Smooth muscle cell (in vitro differentiated cells): ENCODE results near the gene FAM78A. TPM values are rescaled to one million over a fixed set of nuclear protein-coding genes. Genes with fewer than 3 reads are reported as not detected.

ENCODE experiments used
- DNase-seq: peaks from one replicate; lab custom pipeline; 2025; ENCODE audit not compliant: unreplicated experiment; lab: John Stamatoyannopoulos, UW
- H2AFZ ChIP-seq: fragments of 200-600 bp; sonication (generic); 2 replicates; pipeline ENCODE4 v1.6.0; 2016; ENCODE audit warnings: antibody characterized with exemption, low read depth, mild to moderate bottlenecking
- H3F3A ChIP-seq: fragments of 200-600 bp; sonication (generic); 2 replicates; pipeline ENCODE4 v1.6.0; 2017; ENCODE audit warnings: antibody characterized with exemption, low read depth
- H3K27ac ChIP-seq: fragments of 200-600 bp; sonication (generic); 2 replicates; pipeline ENCODE4 v1.5.1; 2016; ENCODE audit warnings: low read depth, mild to moderate bottlenecking
- H3K27me3 ChIP-seq: fragments of 200-600 bp; sonication (generic); 2 replicates; pipeline ENCODE4 v1.6.1; 2016; ENCODE audit warnings: low read depth, mild to moderate bottlenecking
- H3K36me3 ChIP-seq: fragments of 200-600 bp; sonication (generic); 2 replicates; pipeline ENCODE4 v1.5.1; 2016; ENCODE audit warnings: low read depth
- H3K4me1 ChIP-seq: fragments of 200-600 bp; sonication (generic); 2 replicates; pipeline ENCODE4 v1.5.1; 2016; ENCODE audit warnings: low read depth
- H3K4me2 ChIP-seq: fragments of 200-600 bp; sonication (generic); 2 replicates; pipeline ENCODE4 v1.6.0; 2016; ENCODE audit warnings: mild to moderate bottlenecking
- H3K4me3 ChIP-seq: fragments of 200-600 bp; sonication (generic); 2 replicates; pipeline ENCODE4 v1.5.1; 2016; ENCODE audit warnings: mild to moderate bottlenecking
- H3K79me2 ChIP-seq: fragments of 200-600 bp; sonication (generic); 2 replicates; pipeline ENCODE4 v1.6.0; 2016; ENCODE audit warnings: low read depth, mild to moderate bottlenecking
- H3K9ac ChIP-seq: fragments of 200-600 bp; sonication (generic); 2 replicates; pipeline ENCODE4 v1.6.0; 2016; ENCODE audit warnings: low read depth
- H3K9me3 ChIP-seq: fragments of 200-600 bp; sonication (generic); replicated peaks from 2 replicates; pipeline ENCODE4 v1.5.1; 2016; ENCODE audit warnings: low read depth
- H4K20me1 ChIP-seq: fragments of 200-600 bp; sonication (generic); 2 replicates; pipeline ENCODE4 v1.6.0; 2016; ENCODE audit warnings: low read depth
- WGBS: methylation state at CpG from one replicate; pipeline ENCODE4 v1.1.7; 2016; ENCODE audit warnings: low lambda C conversion rate; 5-methylcytosine and 5-hydroxymethylcytosine counted together
- polyA plus RNA-seq: library from polyadenylated mRNA; unstranded; fragments of >200 nt; fragmentation: Nextera tagmentation; extraction: Ambion mirVana; gene quantifications from 2 replicates; pipeline ENCODE4 v1.2.1, GENCODE V29; 2016
- total RNA-seq: library from RNA; depleted of rRNA; stranded (reverse); fragments of >200 nt; gene quantifications from 2 replicates; pipeline ENCODE4 v1.2.3, GENCODE V29; 2014
- TF ChIP-seq, protein P1 (sequence below): fragments of 200-600 bp; sonication (generic); IDR thresholded peaks from 2 replicates; pipeline ENCODE4 v1.5.1; 2017; ENCODE audit warnings: borderline replicate concordance, mild to moderate bottlenecking, antibody characterized with exemption; ENCODE audit not compliant: insufficient read depth, poor library complexity, severe bottlenecking

Gene FAM78A
- total and polyA plus RNA-seq, 2 experiments from 2014 or later = 3.6 to 4.2 TPM

DNA sequence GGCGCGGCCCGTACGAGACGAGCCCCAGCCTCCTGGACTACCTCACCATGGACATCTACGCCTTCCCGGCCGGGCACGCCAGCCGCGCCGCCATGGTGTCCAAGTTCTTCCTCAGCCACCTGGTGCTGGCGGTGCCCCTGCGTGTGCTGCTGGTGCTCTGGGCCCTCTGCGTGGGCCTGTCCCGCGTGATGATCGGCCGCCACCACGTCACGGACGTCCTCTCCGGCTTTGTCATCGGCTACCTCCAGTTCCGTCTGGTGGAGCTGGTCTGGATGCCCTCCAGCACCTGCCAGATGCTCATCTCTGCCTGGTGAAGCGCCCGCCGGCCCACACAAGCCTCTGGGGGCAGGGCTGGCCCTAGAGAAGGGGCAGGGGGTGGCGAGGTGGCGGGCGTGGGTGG lies 31.7 kb upstream of the FAM78A start:
- Histone ChIP-seq H3K36me3 (no peaks in the 10 kb centered on the region), H3K4me2 (no peak overlapping the region), H3K27me3 (no peaks in the 10 kb centered on the region), H2AFZ (no peak overlapping the region), H3K9me3 (no peaks in the 10 kb centered on the region), H3K79me2 (no peaks in the 10 kb centered on the region), H4K20me1 (no peaks in the 10 kb centered on the region), H3K4me1 (no peaks in the 10 kb centered on the region), H3F3A (no peaks in the 10 kb centered on the region), H3K9ac (no peak overlapping the region), H3K4me3 (no peak overlapping the region), H3K27ac (no peak overlapping the region)
- DNase-seq = no peak
- TF ChIP-seq, protein P1, sequence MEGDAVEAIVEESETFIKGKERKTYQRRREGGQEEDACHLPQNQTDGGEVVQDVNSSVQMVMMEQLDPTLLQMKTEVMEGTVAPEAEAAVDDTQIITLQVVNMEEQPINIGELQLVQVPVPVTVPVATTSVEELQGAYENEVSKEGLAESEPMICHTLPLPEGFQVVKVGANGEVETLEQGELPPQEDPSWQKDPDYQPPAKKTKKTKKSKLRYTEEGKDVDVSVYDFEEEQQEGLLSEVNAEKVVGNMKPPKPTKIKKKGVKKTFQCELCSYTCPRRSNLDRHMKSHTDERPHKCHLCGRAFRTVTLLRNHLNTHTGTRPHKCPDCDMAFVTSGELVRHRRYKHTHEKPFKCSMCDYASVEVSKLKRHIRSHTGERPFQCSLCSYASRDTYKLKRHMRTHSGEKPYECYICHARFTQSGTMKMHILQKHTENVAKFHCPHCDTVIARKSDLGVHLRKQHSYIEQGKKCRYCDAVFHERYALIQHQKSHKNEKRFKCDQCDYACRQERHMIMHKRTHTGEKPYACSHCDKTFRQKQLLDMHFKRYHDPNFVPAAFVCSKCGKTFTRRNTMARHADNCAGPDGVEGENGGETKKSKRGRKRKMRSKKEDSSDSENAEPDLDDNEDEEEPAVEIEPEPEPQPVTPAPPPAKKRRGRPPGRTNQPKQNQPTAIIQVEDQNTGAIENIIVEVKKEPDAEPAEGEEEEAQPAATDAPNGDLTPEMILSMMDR = no peak
- 96% methylated on average over 15 of the region's 31 CpGs for WGBS

DNA sequence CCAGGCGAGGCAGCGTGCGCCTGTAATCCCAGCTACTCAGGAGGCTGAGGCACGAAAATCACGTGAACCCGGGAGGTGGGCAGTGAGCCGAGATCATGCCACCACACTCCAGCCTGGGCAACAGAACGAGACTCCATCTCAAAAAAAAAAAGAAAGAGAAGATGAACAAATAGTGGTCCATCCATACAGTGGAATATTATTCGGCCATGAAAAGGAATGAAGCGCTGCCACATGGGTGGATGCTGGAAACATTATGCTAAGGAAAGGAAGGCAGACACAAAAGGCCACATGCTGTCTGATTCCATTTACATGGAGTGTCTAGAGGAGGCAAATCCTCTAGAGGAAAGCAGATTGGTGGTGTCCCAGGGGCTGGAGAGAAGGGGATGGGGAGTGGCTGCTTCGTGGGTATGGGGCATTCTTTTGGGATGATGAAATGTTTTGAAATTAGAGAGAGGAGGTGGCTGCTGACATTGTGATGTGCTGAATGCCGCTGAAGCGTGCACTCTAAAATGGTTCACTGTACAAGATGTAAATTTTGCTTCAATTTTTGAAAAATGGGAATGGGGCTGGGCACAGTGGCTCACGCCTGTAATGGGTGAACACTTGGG lies 30.2 kb upstream of the FAM78A start:
- no peak overlapping the region for H3K9ac ChIP-seq
- H3K9me3 ChIP-seq = no peaks in the 10 kb centered on the region
- H3K4me1 ChIP-seq = no peaks in the 10 kb centered on the region
- no peaks in the 10 kb centered on the region for H4K20me1 ChIP-seq
- no peak overlapping the region for H2AFZ ChIP-seq
- H3K4me3 ChIP-seq = no peak overlapping the region
- TF ChIP-seq, protein P1 = no peak
- H3K27me3 ChIP-seq = no peaks in the 10 kb centered on the region
- no peaks in the 10 kb centered on the region for H3F3A ChIP-seq
- no peak overlapping the region for H3K4me2 ChIP-seq
- no peaks in the 10 kb centered on the region for H3K79me2 ChIP-seq
- no peak for DNase-seq
- no peaks in the 10 kb centered on the region for H3K36me3 ChIP-seq
- H3K27ac ChIP-seq = no peak overlapping the region
- WGBS = 96% methylated on average over 14 of the region's 14 CpGs

DNA sequence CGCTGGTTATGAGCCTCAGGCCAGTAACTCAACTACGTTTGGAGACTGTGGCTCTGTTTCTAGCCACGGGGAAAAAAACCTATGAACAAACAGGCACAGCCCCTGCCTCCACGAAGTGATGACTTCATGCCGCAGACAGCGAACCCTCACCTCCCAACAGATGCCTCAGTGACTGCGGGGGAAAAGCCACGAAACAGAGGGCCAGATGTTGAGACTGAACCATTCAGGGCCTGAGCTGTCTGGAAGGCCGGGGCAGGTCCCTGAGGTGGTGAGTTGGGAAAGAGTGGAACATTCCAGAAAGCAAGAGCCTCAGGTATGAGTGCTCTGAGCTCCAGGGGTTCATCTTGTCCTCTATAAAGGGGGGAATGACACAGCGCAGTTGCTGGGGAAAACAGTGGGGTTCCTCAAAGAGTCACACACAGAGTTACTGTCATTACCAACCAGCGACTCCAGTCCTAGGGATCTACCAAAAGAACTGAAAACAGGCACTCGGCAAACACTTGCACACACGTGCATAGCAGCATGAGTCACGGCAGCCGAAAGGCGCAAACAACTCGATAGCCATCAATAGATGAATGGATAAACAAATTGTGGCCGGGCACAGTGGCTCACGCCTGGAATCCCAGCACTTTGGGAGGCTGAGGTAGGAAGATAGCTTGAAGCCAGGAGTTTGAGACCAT lies 28.5 kb upstream of the FAM78A start:
- Histone ChIP-seq H4K20me1 (no peaks in the 10 kb centered on the region), H3F3A (no peaks in the 10 kb centered on the region), H3K4me1 (no peaks in the 10 kb centered on the region), H3K4me2 (peak overlapping the region; percentile 13), H3K79me2 (no peaks in the 10 kb centered on the region), H3K36me3 (no peaks in the 10 kb centered on the region), H3K4me3 (no peak overlapping the region), H2AFZ (peak overlapping the region; percentile 18), H3K27me3 (no peaks in the 10 kb centered on the region), H3K27ac (peak overlapping the region; percentile 29), H3K9ac (no peak overlapping the region), H3K9me3 (no peaks in the 10 kb centered on the region)
- WGBS = 35% methylated on average over 19 of the region's 19 CpGs
- DNase-seq = no peak
- TF ChIP-seq, protein P1 = no peak
